OCI-LY3 (cell line): ENCODE data around the gene NUPR1.

Experiments
- H2AFZ ChIP-seq: fragments of 200-600, 300-600 bp; shearing (Covaris generic); 2 replicates; pipeline ENCODE4 v1.6.0; 2014; ENCODE audit warnings: antibody characterized with exemption, low read depth, low read length
- H3K27ac ChIP-seq: fragments of 200-600, 300-600 bp; sonication (generic); 2 replicates; pipeline ENCODE4 v1.5.1; 2014; ENCODE audit warnings: mild to moderate bottlenecking, low read length, moderate library complexity, mixed read lengths
- H3K27me3 ChIP-seq: fragments of 200-600, 300-600 bp; sonication (generic); 2 replicates; pipeline ENCODE4 v1.6.1; 2014; ENCODE audit warnings: low read depth, low read length, mixed read lengths
- H3K36me3 ChIP-seq: fragments of 200-600, 300-600 bp; sonication (generic); replicated peaks from 2 replicates; pipeline ENCODE3; 2014; ENCODE audit warnings: low read depth, low read length, mixed read lengths
- H3K4me1 ChIP-seq: fragments of 300-600, 200-600 bp; sonication (generic); 2 replicates; pipeline ENCODE4 v1.6.1; 2014; ENCODE audit warnings: low read length, mixed read lengths
- H3K4me2 ChIP-seq: fragments of 200-600, 300-600 bp; sonication (generic); 2 replicates; pipeline ENCODE4 v1.6.1; 2014; ENCODE audit warnings: low read length, mixed read lengths
- H3K4me3 ChIP-seq: fragments of 300-600, 200-600 bp; sonication (generic); 2 replicates; pipeline ENCODE4 v1.5.1; 2014; ENCODE audit warnings: antibody characterized with exemption, mild to moderate bottlenecking, low read length, moderate library complexity
- H3K79me2 ChIP-seq: fragments of 300-600, 200-600 bp; shearing (Covaris generic); 2 replicates; pipeline ENCODE4 v1.6.1; 2014; ENCODE audit warnings: mild to moderate bottlenecking, low read length, mixed read lengths
- H3K9ac ChIP-seq: fragments of 300-600, 200-600 bp; shearing (Covaris generic); 2 replicates; pipeline ENCODE4 v1.6.0; 2014; ENCODE audit warnings: mild to moderate bottlenecking, low read length, moderate library complexity
- H3K9me3 ChIP-seq: fragments of 200-600, 300-600 bp; shearing (Covaris generic); 2 replicates; pipeline ENCODE4 v1.6.1; 2014; ENCODE audit warnings: low read length, mixed read lengths; ENCODE audit not compliant: insufficient read depth
- H4K20me1 ChIP-seq: fragments of 200-600, 300-600 bp; sonication (generic); 2 replicates; pipeline ENCODE4 v1.6.1; 2016; ENCODE audit warnings: low read length, mixed read lengths; ENCODE audit not compliant: insufficient read depth
- CTCF ChIP-seq: fragments of 200-600, 300-600 bp; sonication (generic); IDR thresholded peaks from 2 replicates; pipeline ENCODE4 v1.5.1; 2014; ENCODE audit warnings: antibody characterized with exemption, low read length, low read depth
- EZH2phosphoT487 ChIP-seq: fragments of 200-600 bp; shearing (Covaris generic); IDR thresholded peaks from 2 replicates; pipeline ENCODE4 v1.6.1; 2018; ENCODE audit warnings: antibody characterized with exemption, mixed run types, low read depth

NUPR1 gene

GRCh38 chr16:28580726-28581315 is 42.0 kb upstream of the NUPR1 start:
- H3K27me3 ChIP-seq = no peaks in the 10 kb centered on the region
- H3K79me2 ChIP-seq = no peaks in the 10 kb centered on the region
- no peaks in the 10 kb centered on the region for H3K9me3 ChIP-seq
- TF ChIP-seq EZH2phosphoT487 (no peak), CTCF (no peak)
- peaks cover 17% of the 10 kb centered on the region for H3K36me3 ChIP-seq
- H3K9ac ChIP-seq = no peak overlapping the region
- H3K27ac ChIP-seq = no peak overlapping the region
- H3K4me1 ChIP-seq = peaks cover 10% of the 10 kb centered on the region
- no peak overlapping the region for H3K4me3 ChIP-seq
- no peak overlapping the region for H2AFZ ChIP-seq
- no peak overlapping the region for H3K4me2 ChIP-seq
- H4K20me1 ChIP-seq = no peaks in the 10 kb centered on the region

- no peaks in the 10 kb centered on the region for H3K9me3 ChIP-seq
- no peaks in the 10 kb centered on the region for H3K27me3 ChIP-seq
- H4K20me1 ChIP-seq = peaks cover 3% of the 10 kb centered on the region; the same call in 1 of the 2 replicates
- no peak for TF ChIP-seq EZH2phosphoT487
- H3K9ac ChIP-seq = no peak overlapping the region
- H3K36me3 ChIP-seq = no peaks in the 10 kb centered on the region
- no peak overlapping the region for H2AFZ ChIP-seq
- 0 out of 2 replicates have a peak, but pooled peaks cover 3% of the 10 kb centered on the region for H3K79me2 ChIP-seq
- no peaks in the 10 kb centered on the region for H3K4me1 ChIP-seq
- H3K27ac ChIP-seq = no peak overlapping the region
- H3K4me2 ChIP-seq = no peak overlapping the region
- H3K4me3 ChIP-seq = no peak overlapping the region
Measured at GRCh38 chr16:28575446-28576109, 36.8 kb upstream of the NUPR1 start.

- H3K9ac ChIP-seq = no peak overlapping the region
- H3K9me3 ChIP-seq = no peaks in the 10 kb centered on the region
- no peaks in the 10 kb centered on the region for H3K36me3 ChIP-seq
- no peak overlapping the region for H3K4me2 ChIP-seq
- H3K27me3 ChIP-seq = no peaks in the 10 kb centered on the region
- H3K4me3 ChIP-seq = no peak overlapping the region
- H4K20me1 ChIP-seq = peaks cover 3% of the 10 kb centered on the region; the same call in 1 of the 2 replicates
- H2AFZ ChIP-seq = no peak overlapping the region
- no peaks in the 10 kb centered on the region for H3K4me1 ChIP-seq
- TF ChIP-seq CTCF (no peak), EZH2phosphoT487 (no peak)
- H3K27ac ChIP-seq = no peak overlapping the region
- 0 out of 2 replicates have a peak, but pooled peaks cover 6% of the 10 kb centered on the region for H3K79me2 ChIP-seq
Measured at GRCh38 chr16:28574925-28575324, 36.2 kb upstream of the NUPR1 start.

GRCh38 chr16:28573738-28574718 is 35.3 kb upstream of the NUPR1 start:
- H3K79me2 ChIP-seq = 0 out of 2 replicates have a peak, but pooled peaks cover 11% of the 10 kb centered on the region
- no peak for TF ChIP-seq EZH2phosphoT487
- no peak for TF ChIP-seq CTCF
- H2AFZ ChIP-seq = no peak overlapping the region
- H3K4me2 ChIP-seq = no peak overlapping the region
- H3K36me3 ChIP-seq = no peaks in the 10 kb centered on the region
- no peaks in the 10 kb centered on the region for H3K27me3 ChIP-seq
- no peak overlapping the region for H3K4me3 ChIP-seq
- H3K9me3 ChIP-seq = no peaks in the 10 kb centered on the region
- no peaks in the 10 kb centered on the region for H3K4me1 ChIP-seq
- H3K27ac ChIP-seq = no peak overlapping the region
- no peak overlapping the region for H3K9ac ChIP-seq
- H4K20me1 ChIP-seq = peaks cover 3% of the 10 kb centered on the region; the same call in 1 of the 2 replicates
